Measurements from ENCODE around the gene ISL1. TPM values are rescaled to one million over a fixed set of nuclear protein-coding genes. Genes with fewer than 3 reads are reported as not detected.

Gene ISL1
- total RNA-seq, 1 experiment from 2014 or later: 3.7 TPM

DNA sequence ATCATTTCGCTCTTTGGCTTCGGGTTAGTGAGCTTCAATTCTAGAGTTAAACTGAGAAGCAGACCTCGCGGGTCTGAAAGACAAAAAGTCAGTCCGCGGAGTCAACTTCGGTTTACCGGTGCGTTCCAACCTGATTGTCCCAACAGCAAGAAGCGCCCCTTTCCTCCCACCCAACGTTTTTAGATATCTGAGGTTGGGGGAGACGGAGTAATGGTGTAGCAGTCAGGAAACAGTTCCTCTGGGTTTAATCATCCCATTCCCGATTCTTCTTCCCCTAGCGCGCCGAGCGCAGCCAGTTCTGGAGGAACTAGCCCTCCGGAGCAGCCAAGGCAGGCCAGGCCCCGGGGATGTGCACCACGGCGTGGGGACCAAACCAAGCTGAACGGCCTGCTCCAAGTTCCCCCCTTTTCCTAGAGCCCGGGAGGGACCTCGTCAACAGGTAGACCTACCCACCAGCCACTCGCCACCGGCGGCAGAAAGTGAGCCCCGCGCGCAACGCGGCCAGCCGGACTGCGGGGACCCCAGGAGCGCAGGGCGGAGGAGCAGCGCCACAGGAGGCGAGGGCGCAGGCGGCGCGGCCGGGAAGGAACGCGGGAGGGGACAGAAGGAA is 622 bp upstream of the ISL1 start:
- in situ Hi-C loops (cut with HindIII; ENCODE audit: low pct_unique_long_range_greater_than_20kb, low sequenced_read_pairs): no loop called here
- DNase-seq (ENCODE audit: low read depth, low spot score): peak; percentile 16

DNA sequence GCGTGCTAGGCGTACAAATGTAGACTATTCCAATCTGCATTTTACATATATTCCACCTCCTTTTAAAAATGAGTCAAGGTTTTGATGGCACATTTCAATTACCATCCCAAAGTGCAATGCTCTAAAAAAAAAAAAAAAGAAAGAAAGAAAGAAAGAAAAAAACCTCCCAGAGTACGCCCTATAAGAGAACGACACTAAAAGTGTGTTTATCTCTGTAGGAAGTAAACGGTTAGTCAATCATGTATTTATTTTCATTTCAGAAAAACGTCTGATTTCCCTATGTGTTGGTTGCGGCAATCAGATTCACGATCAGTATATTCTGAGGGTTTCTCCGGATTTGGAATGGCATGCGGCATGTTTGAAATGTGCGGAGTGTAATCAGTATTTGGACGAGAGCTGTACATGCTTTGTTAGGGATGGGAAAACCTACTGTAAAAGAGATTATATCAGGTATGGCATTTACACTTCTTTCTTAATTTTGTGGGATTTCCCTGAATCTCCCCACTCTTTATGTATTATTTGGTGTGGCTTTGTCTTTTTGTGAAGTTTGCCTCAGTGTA is 1.1 kb downstream of the ISL1 start:
- DNase-seq (ENCODE audit: low read depth, low spot score): peak; percentile 19
- in situ Hi-C loops (cut with HindIII; ENCODE audit: low pct_unique_long_range_greater_than_20kb, low sequenced_read_pairs): no loop called here

DNA sequence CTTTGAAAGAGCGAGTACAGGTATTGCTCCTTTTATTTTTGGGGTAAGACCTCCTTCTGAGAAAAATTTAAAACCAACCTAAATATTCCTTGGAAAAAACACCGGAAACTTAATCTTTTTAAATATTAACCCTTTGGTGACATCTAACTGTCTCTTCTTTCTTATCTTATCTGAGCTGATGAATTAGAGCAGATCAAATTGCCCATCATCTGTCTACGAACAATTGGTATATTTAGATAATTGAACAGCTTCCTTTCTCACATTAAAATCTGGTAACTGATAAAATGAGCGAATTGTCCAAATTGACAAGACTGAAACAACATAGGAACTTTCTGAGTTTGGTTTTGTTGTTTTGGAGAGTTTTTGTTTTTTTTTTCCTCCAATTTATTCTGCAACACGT is 2.0 kb downstream of the ISL1 start:
- in situ Hi-C loops (cut with HindIII; ENCODE audit: low pct_unique_long_range_greater_than_20kb, low sequenced_read_pairs): no loop called here
- DNase-seq (ENCODE audit: low read depth, low spot score): no peak

DNA sequence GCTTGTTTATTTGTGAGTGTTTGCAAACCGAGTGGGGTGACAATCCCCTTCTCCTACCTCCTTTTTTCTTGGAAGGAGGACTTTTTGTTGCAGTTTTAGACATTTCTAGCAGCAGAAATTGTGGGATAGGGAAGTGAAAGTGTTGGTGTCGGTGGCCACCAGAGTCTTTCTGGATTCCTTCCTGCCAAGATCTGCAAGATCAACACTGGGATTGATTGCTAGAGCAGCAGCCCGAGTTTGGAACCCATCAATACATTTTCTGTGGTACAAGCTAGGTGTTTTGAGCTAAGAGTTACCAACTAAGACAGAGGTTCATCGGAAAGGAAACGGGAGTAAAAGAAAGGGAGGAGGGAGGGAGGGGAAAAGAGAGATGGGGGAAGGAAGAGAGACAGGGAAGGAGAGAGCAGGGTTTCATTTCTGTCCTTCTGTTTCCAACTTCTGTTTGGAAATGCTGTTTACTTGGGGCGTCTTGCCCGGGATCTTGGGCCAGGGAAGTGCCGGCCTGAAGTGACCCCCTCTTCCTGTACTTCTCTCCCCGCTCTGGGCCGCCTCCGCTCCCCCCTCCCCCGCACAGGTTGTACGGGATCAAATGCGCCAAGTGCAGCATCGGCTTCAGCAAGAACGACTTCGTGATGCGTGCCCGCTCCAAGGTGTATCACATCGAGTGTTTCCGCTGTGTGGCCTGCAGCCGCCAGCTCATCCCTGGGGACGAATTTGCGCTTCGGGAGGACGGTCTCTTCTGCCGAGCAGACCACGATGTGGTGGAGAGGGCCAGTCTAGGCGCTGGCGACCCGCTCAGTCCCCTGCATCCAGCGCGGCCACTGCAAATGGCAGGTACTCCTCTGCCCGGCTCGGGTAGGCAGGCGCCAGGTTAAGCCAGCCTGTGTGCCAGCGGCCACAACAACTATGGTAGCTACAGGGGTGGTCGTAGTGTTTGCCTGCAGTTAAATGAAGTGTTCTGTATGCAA is 4.0 kb downstream of the ISL1 start:
- in situ Hi-C loops (cut with HindIII; ENCODE audit: low pct_unique_long_range_greater_than_20kb, low sequenced_read_pairs): no loop called here
- peak; percentile 7 for DNase-seq (ENCODE audit: low read depth, low spot score)

DNA sequence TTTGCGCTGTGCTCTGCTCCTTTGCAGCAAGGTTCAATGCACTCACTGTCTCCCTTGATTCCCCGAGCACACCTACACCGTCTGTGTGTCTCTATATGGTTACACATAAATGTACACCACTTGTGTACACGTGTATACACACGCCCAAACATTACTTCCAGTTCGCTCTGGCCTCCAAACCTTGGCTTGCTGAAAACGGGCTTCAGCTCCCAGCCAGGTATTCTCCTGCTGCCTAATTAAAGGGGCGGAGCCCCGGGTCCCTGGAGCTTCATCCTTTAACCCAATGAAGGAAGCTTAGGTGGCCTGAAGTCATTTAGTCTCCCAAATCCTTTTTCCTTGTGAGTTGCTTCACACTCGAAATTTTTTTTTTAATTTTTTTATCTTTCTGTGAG is 4.6 kb downstream of the ISL1 start:
- DNase-seq (ENCODE audit: low read depth, low spot score): no peak

DNA sequence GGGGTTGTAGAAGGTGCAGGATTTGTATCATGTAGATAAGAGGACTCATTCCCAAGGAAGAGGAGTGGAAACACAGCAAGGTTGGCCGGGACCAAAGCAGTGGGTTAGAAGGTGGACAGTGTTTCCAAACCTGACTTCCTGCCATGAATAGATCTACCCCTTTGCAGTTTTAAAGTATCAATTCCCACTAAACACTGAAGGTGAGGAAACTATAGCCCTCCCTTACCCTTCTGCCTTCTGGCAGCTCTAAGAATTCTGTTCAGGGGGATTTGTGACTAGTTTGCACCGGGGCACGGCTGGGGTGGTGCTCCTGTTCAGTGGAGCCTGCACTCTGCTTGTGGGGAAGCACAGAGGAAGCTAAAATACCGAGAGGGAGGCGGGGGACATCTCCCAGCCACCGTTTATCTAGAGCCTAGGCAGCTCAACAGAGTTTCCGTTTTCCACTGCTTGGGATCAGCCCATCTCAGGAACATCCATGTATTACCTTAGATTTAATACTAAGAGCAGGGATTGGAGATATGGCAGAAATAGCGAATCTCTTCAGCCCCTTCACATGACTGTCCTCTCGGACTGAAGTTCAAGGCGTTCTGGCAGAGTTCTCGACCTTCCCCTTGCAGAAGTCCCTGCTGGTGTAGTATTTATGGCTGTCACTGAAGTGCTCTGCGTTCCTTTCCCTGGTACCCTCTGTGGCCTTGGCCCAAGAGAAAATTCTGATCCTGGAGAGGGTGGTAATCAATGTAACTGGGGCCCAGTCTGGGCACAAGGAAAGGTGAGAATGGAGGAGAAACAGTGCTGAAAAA is 5.4 kb downstream of the ISL1 start:
- no peak for DNase-seq (ENCODE audit: low read depth, low spot score)
- in situ Hi-C loops (cut with HindIII; ENCODE audit: low pct_unique_long_range_greater_than_20kb, low sequenced_read_pairs): no loop called here

More for the DNA sequence above, 4.6 kb downstream of the ISL1 start:
- in situ Hi-C loops (cut with HindIII; ENCODE audit: low pct_unique_long_range_greater_than_20kb, low sequenced_read_pairs): no loop called here

DNA sequence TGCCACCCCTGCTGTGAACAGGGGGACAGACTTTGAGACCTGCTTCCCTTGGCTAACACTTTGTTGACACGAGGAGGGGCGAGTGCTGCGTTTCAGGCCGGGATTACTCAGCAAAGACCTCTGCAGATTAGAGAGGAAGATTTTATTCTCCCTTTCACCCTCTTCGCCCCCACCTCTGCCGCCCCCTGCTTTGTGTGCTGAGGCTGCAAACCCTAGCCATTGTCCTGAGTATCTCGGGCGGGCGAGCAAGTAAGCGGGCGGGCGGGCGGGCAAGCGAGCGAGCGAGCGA is 6.0 kb downstream of the ISL1 start:
- DNase-seq (ENCODE audit: low read depth, low spot score): no peak
- in situ Hi-C loops (cut with HindIII; ENCODE audit: low pct_unique_long_range_greater_than_20kb, low sequenced_read_pairs): no loop called here

DNA sequence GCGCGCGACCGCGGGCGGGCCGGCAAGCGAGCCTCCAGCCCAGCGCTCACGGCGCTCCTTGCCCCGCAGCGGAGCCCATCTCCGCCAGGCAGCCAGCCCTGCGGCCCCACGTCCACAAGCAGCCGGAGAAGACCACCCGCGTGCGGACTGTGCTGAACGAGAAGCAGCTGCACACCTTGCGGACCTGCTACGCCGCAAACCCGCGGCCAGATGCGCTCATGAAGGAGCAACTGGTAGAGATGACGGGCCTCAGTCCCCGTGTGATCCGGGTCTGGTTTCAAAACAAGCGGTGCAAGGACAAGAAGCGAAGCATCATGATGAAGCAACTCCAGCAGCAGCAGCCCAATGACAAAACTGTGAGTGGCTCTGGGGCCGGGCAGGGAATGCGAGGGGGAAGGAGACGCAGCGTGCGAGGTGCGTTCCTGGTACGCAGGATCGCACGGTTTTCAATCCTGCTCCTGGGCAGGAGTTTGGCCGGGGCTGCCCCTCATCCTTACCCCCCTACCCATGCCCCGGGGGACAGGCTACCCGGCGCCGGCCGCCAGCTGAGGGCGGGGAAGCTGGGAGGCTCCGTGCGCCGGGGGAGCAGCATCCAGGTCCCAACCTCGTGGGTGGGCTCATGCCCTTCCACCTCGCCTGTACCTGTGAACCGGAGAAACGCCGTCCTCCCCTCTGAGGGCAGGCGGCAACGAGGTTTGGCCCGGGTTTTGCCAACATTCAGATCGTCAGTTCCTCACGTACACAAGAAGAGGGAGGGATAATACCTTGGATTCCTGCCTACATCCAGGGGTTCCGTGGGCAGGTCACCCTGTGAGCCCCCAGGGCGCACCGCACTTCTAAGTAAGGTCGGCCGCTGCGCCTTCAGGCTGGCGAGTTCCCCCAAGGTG is 6.6 kb downstream of the ISL1 start:
- in situ Hi-C loops (cut with HindIII; ENCODE audit: low pct_unique_long_range_greater_than_20kb, low sequenced_read_pairs): no loop called here
- DNase-seq (ENCODE audit: low read depth, low spot score): no peak

DNA sequence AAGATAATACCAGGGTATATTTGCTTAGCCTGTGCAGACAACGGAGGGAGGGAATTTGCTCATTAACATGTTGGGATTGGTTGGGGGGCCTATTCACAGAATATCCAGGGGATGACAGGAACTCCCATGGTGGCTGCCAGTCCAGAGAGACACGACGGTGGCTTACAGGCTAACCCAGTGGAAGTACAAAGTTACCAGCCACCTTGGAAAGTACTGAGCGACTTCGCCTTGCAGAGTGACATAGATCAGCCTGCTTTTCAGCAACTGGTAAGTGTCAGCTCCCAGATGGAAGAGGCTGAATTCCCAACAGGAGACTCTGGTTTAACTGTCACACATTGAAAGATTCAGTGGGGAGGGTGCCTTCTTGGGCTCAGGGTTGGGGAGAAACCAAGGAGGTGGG is 7.9 kb downstream of the ISL1 start:
- in situ Hi-C loops (cut with HindIII; ENCODE audit: low pct_unique_long_range_greater_than_20kb, low sequenced_read_pairs): no loop called here
- DNase-seq (ENCODE audit: low read depth, low spot score): no peak

DNA sequence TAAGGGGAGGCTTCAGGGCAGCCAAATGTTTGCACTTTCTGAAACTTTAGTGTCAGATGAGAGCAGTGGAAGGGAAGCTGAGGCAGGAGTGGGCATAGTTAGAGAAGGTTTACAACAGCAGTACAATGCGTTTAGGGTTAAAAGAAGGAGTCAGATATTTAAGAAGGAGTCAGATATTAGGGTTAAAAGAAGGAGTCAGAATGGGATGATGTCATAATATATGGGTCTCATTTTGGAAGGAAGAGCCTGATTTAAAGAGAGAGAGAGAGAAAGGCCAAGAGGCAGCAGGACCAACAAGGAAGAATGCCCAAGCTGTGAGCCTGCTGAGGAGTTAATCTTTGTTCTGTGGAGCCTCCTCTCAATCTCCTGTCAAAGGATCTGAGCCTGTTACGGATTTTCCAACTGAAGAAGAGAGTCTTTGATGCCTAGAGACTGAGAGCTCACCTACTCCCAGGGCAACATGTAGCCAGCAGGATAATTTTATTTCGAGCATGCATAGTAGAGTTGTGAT is 9.5 kb downstream of the ISL1 start:
- in situ Hi-C loops (cut with HindIII; ENCODE audit: low pct_unique_long_range_greater_than_20kb, low sequenced_read_pairs): no loop called here
- no peak for DNase-seq (ENCODE audit: low read depth, low spot score)

DNA sequence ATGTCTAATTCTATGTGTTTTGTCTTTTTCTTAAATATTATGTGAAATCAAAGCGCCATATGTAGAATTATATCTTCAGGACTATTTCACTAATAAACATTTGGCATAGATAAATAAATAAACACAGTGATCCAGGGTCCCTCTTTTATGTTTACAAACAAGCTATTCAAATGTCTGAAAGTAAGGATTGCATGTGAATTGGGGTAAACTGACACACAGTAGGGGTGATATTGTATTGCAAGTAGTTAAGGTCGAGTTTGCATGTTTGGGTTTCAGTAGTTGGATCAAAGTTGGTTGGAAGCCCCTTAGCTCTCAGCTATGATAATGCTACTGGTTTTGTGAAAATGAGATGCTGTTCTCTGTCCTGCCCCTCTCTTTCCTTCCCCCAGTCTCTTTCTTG is 11.4 kb downstream of the ISL1 start:
- no peak for DNase-seq (ENCODE audit: low read depth, low spot score)
- in situ Hi-C loops (cut with HindIII; ENCODE audit: low pct_unique_long_range_greater_than_20kb, low sequenced_read_pairs): no loop called here

DNA sequence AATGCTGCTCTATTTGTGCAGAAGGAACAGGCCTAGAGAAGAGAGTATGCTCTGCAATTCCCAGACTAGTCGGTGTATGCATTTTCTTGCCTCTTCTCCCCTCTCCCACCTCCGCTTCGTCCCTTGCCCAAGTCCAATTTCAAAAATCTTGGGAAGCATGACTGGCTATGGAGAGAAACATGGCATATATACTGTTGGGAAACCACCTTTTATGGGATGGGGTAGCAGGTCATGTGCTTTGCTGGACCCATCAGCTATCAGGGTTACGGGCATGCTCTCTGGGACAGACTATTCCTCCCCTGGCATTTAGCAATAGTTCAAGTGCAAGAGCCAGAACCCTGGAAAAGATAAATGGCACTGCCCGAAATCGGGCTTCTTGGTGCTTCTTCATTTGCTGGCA is 12.0 kb downstream of the ISL1 start:
- no peak for DNase-seq (ENCODE audit: low read depth, low spot score)
- in situ Hi-C loops (cut with HindIII; ENCODE audit: low pct_unique_long_range_greater_than_20kb, low sequenced_read_pairs): no loop called here

DNA sequence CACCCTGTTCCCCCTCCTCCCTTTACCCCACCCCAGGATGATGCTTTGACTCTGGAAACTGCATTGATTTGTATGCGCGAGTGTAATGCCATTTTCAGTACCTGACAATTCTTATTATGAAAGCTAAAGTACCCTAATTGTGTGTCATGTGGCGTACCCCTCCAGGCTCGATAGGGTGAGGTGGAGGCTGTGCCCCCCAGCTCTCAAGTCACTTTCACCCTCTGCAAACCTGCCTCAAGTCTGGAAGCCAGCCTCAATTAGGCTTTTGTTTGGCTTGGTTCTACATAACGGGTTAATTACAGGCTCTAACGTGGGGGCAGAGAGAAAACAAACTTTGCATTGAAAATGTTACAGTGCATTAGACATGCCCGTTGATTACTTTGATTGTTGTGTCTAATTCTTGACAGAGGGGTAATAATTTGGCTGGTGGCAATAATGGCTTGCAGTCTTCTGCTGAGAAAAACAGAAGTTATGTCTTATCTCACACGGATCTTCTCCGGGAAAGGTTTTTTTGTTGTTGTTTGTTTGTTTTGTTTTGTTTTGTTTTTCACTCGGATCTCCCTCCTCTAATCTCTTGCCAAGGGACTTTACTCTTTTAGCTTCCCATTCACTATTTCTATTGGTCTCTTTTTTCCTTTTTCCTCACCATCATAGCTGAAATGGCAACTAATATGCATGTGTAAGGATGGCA is 12.6 kb downstream of the ISL1 start:
- in situ Hi-C loops (cut with HindIII; ENCODE audit: low pct_unique_long_range_greater_than_20kb, low sequenced_read_pairs): no loop called here
- DNase-seq (ENCODE audit: low read depth, low spot score): no peak

DNA sequence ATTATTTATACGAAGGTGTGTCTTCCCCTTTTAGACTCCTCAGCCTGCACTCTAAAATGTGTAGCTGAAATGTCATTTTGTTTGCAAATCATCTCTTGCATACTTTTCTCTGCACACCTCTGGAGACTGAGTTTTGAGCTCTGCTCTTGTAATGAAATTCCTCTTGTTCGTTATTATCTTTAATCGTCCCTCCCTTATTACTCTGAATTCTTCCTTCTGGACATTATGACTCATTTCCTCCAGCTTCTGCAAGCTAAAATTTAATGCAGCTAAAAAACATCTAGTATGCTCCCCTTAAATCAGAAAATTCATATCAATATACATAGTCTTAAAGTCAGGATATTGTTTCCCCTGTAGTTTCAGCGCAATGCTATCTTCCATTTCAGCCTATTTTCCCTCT is 13.5 kb downstream of the ISL1 start:
- in situ Hi-C loops (cut with HindIII; ENCODE audit: low pct_unique_long_range_greater_than_20kb, low sequenced_read_pairs): no loop called here
- no peak for DNase-seq (ENCODE audit: low read depth, low spot score)

DNA sequence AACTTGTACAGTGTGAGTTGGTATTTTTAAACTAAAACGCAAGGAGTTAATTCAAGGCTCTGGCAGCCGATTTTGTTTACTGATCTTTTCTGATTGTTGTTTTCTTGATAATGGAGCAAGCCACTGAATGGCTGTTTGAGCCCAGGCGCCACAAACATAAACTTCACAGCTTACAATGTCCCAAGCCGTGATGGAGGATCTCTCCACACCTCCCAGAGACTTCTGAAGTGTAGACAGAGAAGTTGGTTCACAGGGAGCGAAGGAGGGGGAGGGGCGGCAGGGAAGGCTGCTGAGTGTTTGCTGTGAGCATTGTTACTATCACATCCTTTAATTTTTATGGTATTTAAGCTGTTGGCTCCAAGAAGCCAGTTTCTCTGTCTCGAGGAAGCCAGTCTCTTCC is 14.7 kb downstream of the ISL1 start:
- in situ Hi-C loops (cut with HindIII; ENCODE audit: low pct_unique_long_range_greater_than_20kb, low sequenced_read_pairs): no loop called here
- DNase-seq (ENCODE audit: low read depth, low spot score): no peak

DNA sequence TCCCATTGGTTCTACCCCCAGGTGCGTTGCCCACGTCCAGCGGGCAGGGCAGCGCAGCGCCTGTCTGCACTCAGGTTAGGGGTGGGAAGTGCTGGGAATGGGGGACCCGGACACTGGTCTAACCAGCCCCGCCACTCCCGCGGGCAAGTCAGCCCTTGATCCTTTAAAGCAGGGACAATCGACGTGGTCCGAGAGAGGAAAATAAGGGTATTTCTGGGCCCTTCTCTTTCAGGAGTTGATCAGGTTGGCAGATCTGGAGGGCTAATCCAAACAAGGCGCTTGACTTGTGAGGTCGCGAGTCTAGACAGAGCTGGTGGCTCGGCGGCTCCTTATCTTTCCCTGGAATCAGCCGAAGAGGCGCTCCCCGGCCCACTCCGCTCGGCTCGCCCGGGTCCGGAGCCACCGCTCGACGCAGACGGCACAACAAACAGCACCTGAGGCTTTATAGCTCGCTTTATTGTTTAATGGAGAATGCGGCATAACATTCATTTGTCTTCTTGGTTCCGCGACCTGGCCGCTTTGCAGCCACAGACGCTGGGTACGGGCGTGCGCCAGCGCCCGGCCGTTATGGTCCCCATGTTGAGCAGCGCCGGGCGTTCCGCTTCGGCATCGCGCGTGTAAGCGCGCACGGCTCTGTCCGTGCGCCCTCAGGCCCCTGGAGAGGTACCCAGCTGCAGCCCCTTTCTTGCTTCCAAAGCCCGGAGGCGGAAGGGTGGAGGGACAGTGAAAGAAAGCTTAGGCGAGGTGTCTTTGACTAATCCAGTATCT is 15.8 kb downstream of the ISL1 start:
- in situ Hi-C loops (cut with HindIII; ENCODE audit: low pct_unique_long_range_greater_than_20kb, low sequenced_read_pairs): no loop called here
- no peak for DNase-seq (ENCODE audit: low read depth, low spot score)
